Fibroblast of gingiva (primary cell): ENCODE measurements around the gene CAPSL.
"Not testable (repeated sequence)": the region's sequence is repeated elsewhere in the genome, so short reads cannot be mapped to it uniquely, and the experiment has no call there.

Experiments
- DNase-seq: peaks from one replicate; pipeline ENCODE4 v3.0.0-alpha.2; 2011; ENCODE audit warnings: low read depth

The CAPSL gene

GRCh38 chr5:35876454-35876853 lies 62.0 kb downstream of the CAPSL start:
- DNase-seq: no peak

DNA sequence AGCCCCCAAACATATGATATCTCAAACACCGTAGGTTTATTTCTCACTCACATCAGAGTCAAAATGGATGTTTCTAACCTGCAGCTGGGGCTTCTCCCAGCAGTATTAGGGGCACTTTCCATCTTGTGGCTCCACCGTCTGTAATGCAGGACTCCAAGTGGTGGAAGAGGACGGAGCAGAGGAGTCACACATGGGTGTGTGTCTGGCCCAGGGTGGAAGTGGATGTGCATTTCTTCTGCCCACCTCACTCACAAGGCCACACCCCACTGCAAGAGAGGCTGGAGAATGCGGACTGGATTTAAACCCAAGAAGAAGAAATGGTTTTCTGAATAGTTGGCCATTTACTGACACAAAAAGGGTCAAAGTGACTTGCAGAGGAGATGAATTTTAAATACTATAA lies 67.8 kb downstream of the CAPSL start:
- no peak for DNase-seq

DNA sequence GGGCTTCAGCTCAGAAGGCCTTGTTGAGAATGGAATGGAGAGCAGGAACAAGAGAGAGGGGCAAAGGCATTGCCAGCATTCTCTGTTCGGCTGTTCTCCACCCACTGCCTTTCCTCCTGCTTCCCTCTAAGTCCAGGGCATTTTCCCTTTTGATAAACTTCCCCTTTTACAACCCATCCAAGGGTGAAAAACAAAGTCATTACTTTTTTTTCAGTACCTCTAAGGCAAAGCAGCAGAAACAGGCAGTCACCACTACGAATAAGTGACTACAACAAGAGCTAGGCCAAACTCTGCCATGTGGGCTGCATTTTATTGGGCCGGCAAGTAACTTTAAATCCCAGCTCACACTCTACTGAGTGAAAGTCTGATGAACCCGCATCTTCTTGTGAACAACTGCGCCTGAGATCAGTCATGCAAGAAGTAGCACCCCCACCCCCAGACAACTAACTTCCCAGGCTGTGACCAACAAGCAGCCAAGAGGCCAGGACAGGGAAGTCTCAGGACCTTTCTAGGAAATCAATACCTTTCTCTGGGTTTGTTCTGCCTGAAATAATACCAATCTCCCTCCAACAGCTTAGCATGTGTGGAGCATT lies 68.6 kb downstream of the CAPSL start:
- no peak for DNase-seq

DNA sequence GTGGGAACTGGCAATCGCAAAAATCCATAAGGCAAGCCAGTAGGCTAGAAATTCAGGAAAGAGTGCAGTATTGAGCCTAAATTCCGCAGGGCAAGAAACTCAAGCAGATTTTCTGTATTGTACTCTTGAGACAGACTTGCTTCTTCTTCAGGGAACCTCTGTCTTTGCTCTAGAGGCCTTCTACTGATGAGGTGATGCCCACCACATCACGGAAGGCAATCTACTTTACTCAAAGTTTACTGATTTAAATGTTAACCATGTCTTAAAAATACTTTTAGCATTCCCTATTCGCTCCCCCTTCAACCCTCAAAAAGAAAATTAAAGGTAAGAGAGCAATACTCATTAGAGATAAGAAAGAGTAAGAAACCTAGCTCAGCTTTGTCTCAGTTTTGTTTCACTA lies 70.4 kb downstream of the CAPSL start:
- DNase-seq: no peak

DNA sequence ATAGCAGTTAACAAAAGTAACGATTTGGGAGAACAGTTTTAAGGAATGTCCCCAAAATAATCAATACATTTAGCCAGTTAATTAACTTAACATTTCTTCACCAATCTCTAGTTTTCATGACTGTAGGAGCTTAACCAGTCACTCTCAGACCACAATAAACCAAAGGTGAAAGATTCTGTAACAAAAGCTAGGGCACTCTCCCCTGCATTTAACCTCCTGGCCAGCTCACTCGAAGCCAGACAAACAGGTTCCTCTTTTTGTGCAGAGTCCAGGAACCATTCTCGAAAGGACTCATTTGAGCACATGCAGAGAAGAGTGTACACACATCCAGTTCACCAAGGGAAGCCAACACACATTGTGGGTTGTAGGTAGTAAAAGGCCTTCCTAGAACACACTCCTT lies 75.3 kb downstream of the CAPSL start:
- DNase-seq: no peak

DNA sequence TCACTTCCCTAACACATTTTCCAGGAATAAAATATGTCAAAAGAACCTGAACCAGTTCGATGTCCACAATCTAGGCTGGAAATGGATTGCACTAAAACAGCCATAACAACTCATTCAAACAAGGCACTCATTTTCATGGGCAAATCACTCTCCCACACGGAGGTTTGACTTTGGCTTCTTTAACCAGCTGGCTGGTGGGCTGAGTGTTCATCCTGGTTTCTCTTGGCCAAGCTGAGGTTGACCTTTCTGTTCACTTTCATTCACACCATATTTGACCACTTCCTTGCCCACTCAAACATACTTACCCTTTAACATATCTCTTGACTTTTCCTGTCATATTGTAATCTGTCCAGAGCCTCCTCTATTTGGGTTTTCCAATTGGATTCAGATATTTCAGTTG lies 76.3 kb downstream of the CAPSL start:
- DNase-seq: no peak

DNA sequence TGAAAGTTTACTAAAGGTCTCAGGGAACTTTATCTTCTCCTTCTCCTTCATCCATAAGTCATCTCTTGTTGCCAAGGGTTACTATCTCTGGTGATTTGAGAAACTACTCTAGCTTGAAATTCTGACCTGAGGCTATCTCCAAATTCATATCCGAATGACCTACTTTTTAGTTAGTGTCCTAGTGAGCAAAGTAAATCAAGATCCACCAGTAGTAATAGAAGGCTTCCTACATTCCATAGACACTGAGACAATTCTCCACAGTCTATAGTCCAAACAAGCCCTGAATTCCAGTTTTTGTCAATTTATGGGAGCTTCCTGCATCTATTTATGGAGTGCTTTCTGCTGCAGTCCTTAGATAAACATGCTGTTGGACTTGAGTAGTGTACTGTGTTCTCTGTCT lies 76.7 kb downstream of the CAPSL start:
- no peak for DNase-seq

DNA sequence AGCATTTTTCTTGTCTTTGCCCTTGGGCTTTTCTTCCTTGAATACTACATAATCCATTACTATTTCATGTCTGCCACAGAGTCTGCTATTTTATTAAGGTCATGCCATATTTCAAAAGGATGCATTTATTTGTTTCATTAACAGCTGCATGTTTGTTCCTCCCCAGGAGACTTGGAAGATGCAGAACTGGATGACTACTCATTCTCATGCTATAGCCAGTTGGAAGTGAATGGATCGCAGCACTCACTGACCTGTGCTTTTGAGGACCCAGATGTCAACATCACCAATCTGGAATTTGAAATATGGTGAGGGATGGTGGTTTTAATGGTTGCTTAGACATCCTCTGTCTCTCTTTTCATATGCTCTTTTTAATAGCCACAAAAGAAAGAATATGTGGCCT lies 77.7 kb downstream of the CAPSL start:
- peak; percentile 77 for DNase-seq

DNA sequence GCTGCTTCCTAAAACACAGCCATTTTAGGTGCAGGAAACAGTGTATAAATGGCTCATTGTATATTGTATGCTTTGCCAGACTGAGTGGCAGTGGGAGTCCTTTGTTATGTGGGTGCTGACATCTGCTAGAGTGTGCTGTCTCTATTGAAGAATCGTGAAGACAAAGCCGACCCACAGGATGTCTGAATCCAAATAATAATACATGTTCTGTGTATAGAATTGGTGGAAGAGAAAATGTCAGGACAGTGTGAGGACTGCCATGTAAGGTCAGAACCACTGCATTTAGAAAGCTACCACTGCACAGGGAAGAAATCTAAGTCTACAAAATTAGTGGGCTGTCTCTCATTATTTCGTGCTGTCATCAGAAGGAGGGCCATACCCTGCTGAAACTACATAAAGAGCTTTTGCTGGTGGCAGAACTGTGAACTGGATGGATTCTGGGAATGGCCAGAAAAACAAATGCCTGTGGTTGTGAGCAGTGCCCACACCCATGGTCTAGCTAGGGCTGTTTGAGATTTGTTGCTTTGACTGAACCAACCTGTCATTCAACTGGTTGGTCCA lies 79.2 kb downstream of the CAPSL start:
- peak; percentile 32 for DNase-seq

GRCh38 chr5:35857606-35858205 lies 80.7 kb downstream of the CAPSL start:
- DNase-seq: peak; percentile 63

GRCh38 chr5:35856765-35857351 lies 81.6 kb downstream of the CAPSL start, which contains the start of gene IL7R:
Gene IL7R, plus strand, starts transcription at chr5:35856891. Its CDS starts 87 bp downstream, at chr5:35856978.
- no peak for DNase-seq

DNA sequence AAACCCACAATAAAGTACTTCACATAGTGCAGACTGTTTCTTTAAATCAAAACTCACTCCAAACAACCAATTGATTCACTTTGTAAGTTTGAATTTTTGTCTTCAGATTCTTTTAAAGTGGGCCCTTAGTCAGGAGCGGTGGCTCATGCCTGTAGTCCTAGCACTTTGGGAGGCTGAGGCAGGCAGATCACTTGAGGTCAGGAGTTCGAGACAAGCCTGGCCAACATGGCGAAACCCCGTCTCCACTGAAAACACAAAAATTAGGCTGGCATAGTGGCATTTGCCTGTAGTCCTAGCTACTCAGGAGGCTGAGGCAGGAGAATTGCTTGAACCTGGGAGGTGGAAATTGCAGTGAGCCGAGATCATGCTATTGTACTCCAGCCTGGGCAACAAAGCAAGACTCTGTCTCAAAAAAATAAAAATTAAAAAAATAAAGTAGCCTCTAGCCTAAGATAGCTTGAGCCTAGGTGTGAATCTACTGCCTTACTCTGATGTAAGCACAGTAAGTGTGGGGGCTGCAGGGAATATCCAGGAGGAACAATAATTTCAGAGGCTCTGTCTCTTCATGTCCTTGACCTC lies 82.1 kb downstream of the CAPSL start:
- DNase-seq: not testable (repeated sequence)

- DNase-seq: no peak
Observed at GRCh38 chr5:35855187-35855586, 83.2 kb downstream of the CAPSL start.
